Measurements from ENCODE around the gene PACRG. TPM values are rescaled to one million over a fixed set of nuclear protein-coding genes. Genes with fewer than 3 reads are reported as not detected.

PACRG gene
- total RNA-seq, 2 experiments from 2014 or later: not detected

DNA sequence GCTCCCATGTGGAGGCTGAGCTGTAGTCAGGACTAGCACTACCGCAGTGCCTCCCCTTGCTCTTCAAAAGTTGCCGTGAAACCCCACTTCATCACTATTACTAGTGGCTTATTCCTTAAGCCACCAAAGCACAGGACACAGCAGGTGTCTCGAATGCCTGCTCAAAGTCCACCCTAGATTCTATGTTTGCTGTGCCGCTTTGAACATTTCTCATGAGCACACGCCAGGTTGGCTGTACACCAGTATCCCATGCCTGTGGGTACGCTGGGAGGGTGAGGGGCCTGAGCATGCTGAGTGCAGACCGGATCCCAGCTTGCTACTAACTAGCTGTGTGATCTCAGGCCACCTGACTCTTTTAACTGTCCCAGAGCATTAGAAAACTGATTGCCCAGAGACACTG is 350.9 kb downstream of the PACRG start:
- Histone ChIP-seq H3K9me2 (ENCODE audit: insufficient read depth, low read length) (no peaks in the 10 kb centered on the region), H3K4me1 (ENCODE audit: insufficient read depth, low read length, poor library complexity, severe bottlenecking) (no peaks in the 10 kb centered on the region), H3K36me3 (ENCODE audit: insufficient read depth, low read length) (no peaks in the 10 kb centered on the region), H3K4me3 (ENCODE audit: low read depth, low read length, poor library complexity, severe bottlenecking) (no peak overlapping the region), H3K9me3 (ENCODE audit: low read length) (no peaks in the 10 kb centered on the region), H2AFZ (ENCODE audit: low read length) (no peak overlapping the region), H3K79me2 (ENCODE audit: insufficient read depth, low read depth, low read length) (no peaks in the 10 kb centered on the region), H3K27ac (ENCODE audit: low read depth, low read length, poor library complexity, severe bottlenecking) (no peak overlapping the region), H3K4me2 (ENCODE audit: low read length) (no peak overlapping the region), H4K20me1 (ENCODE audit: insufficient read depth, low read length) (no peaks in the 10 kb centered on the region)
- TF ChIP-seq EZH2phosphoT487 (IDR thresholded peaks at IDR 0.05; ENCODE audit: borderline replicate concordance, low read depth, low read length): no peak
- TF ChIP-seq, protein P1, sequence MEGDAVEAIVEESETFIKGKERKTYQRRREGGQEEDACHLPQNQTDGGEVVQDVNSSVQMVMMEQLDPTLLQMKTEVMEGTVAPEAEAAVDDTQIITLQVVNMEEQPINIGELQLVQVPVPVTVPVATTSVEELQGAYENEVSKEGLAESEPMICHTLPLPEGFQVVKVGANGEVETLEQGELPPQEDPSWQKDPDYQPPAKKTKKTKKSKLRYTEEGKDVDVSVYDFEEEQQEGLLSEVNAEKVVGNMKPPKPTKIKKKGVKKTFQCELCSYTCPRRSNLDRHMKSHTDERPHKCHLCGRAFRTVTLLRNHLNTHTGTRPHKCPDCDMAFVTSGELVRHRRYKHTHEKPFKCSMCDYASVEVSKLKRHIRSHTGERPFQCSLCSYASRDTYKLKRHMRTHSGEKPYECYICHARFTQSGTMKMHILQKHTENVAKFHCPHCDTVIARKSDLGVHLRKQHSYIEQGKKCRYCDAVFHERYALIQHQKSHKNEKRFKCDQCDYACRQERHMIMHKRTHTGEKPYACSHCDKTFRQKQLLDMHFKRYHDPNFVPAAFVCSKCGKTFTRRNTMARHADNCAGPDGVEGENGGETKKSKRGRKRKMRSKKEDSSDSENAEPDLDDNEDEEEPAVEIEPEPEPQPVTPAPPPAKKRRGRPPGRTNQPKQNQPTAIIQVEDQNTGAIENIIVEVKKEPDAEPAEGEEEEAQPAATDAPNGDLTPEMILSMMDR (conservative IDR thresholded peaks at IDR 0.05; ENCODE audit: low read length): no peak
- ChIA-PET CTCF (ENCODE audit: unreplicated experiment) (no interaction called here), POLR2A (no interaction called here)
- no peak for DNase-seq (ENCODE audit: low spot score)
- no TSS peak for BruUV-seq (replicated peaks)
- intact Hi-C loops (cut with micrococcal nuclease; ENCODE audit: unreplicated experiment): no loop called here

DNA sequence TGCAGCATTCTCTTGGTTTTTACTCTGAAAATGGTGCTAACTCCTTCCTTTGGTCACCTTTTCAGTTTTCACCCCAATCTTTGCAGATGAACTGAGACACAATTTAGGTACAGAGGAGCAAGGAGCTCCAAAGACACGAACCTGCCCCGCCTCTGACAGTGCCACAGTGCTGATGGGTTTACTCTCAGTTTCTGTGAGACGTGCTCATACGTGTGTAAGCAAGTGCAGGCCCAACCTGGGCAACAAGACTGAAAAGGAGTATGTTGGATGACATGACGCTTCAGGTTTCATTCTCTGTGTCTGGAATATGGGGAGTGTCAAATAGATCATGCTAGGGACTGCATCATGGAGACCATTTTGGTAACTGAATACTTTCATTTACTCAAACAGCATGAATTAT is 352.5 kb downstream of the PACRG start:
- intact Hi-C loops (cut with micrococcal nuclease; ENCODE audit: unreplicated experiment): no loop called here
- no TSS peak for BruUV-seq (replicated peaks)

DNA sequence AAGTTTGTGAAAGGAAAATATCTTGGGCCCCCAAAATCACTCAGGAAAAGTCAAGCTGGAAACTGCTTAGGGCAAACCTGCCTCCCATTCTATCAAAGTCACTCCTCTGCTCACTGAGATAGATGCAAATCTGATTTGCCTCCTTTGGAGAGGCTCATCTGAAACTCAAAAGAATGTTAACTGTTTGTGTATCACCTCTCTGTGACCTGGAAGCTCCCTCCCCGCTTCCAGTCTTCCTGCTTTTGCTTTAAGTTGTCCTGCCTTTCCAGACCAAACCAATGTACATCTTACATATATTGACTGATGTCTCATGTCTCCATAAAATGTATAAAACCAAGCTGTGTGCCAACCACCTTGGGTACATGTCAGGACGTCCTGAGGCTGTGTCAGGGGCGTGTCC is 355.4 kb downstream of the PACRG start:
- H3K79me2 ChIP-seq (ENCODE audit: insufficient read depth, low read depth, low read length): no peaks in the 10 kb centered on the region
- H2AFZ ChIP-seq (ENCODE audit: low read length): no peak overlapping the region

More for the DNA sequence above, 352.5 kb downstream of the PACRG start:
- no peaks in the 10 kb centered on the region for H3K9me3 ChIP-seq (ENCODE audit: low read length)
- no peaks in the 10 kb centered on the region for H3K79me2 ChIP-seq (ENCODE audit: insufficient read depth, low read depth, low read length)
- POLR2A ChIA-PET: no interaction called here
- DNase-seq (ENCODE audit: low spot score): no peak
- no peak overlapping the region for H2AFZ ChIP-seq (ENCODE audit: low read length)
- H3K36me3 ChIP-seq (ENCODE audit: insufficient read depth, low read length): no peaks in the 10 kb centered on the region
- H4K20me1 ChIP-seq (ENCODE audit: insufficient read depth, low read length): no peaks in the 10 kb centered on the region
- TF ChIP-seq EZH2phosphoT487 (IDR thresholded peaks at IDR 0.05; ENCODE audit: borderline replicate concordance, low read depth, low read length): no peak
- TF ChIP-seq, protein P1 (conservative IDR thresholded peaks at IDR 0.05; ENCODE audit: low read length): no peak
- no peak overlapping the region for H3K4me2 ChIP-seq (ENCODE audit: low read length)
- H3K9me2 ChIP-seq (ENCODE audit: insufficient read depth, low read length): no peaks in the 10 kb centered on the region
- CTCF ChIA-PET (ENCODE audit: unreplicated experiment): no interaction called here
- no peaks in the 10 kb centered on the region for H3K4me1 ChIP-seq (ENCODE audit: insufficient read depth, low read length, poor library complexity, severe bottlenecking)
- H3K27ac ChIP-seq (ENCODE audit: low read depth, low read length, poor library complexity, severe bottlenecking): no peak overlapping the region
- H3K4me3 ChIP-seq (ENCODE audit: low read depth, low read length, poor library complexity, severe bottlenecking): no peak overlapping the region

More for the DNA sequence above, 355.4 kb downstream of the PACRG start:
- intact Hi-C loops (cut with micrococcal nuclease; ENCODE audit: unreplicated experiment): no loop called here
- Histone ChIP-seq H3K27ac (ENCODE audit: low read depth, low read length, poor library complexity, severe bottlenecking) (no peak overlapping the region), H3K4me3 (ENCODE audit: low read depth, low read length, poor library complexity, severe bottlenecking) (no peak overlapping the region), H3K9me2 (ENCODE audit: insufficient read depth, low read length) (no peaks in the 10 kb centered on the region), H3K4me2 (ENCODE audit: low read length) (no peak overlapping the region), H3K36me3 (ENCODE audit: insufficient read depth, low read length) (no peaks in the 10 kb centered on the region), H4K20me1 (ENCODE audit: insufficient read depth, low read length) (no peaks in the 10 kb centered on the region), H3K4me1 (ENCODE audit: insufficient read depth, low read length, poor library complexity, severe bottlenecking) (no peaks in the 10 kb centered on the region), H3K9me3 (ENCODE audit: low read length) (no peaks in the 10 kb centered on the region)
- DNase-seq (ENCODE audit: low spot score): no peak
- TF ChIP-seq, protein P1 (conservative IDR thresholded peaks at IDR 0.05; ENCODE audit: low read length): no peak
- no peak for TF ChIP-seq EZH2phosphoT487 (IDR thresholded peaks at IDR 0.05; ENCODE audit: borderline replicate concordance, low read depth, low read length)
- BruUV-seq (replicated peaks): no TSS peak
- ChIA-PET CTCF (ENCODE audit: unreplicated experiment) (no interaction called here), POLR2A (interaction anchor here (0.6 to 1.0 kb wide), 2 partner anchors 8 to 22 kb away, joined by 3 to 4 read pairs; no protein-coding TSS in a partner anchor)

Data from OCI-LY7 (cell line).